Measurements from ENCODE around the gene ARFGEF3. TPM values are rescaled to one million over a fixed set of nuclear protein-coding genes. Genes with fewer than 3 reads are reported as not detected.

ARFGEF3 gene
- total and polyA plus RNA-seq, 2 donors (not counting 1 experiment from before 2014, with no cell fraction given) = under 0.01 to 0.14 TPM

GRCh38 chr6:138310294-138310693 is 148.6 kb downstream of the ARFGEF3 start:
- Histone ChIP-seq H3K9me3 (ENCODE audit: control insufficient read depth, insufficient read depth, low read depth, low read length) (no peaks in the 10 kb centered on the region), H3K27ac (ENCODE audit: insufficient read depth, low read length) (no peak overlapping the region), H3K27me3 (ENCODE audit: control insufficient read depth, insufficient read depth, low read length) (no peaks in the 10 kb centered on the region), H3K79me2 (ENCODE audit: control insufficient read depth, insufficient read depth, low read length) (no peaks in the 10 kb centered on the region), H4K20me1 (ENCODE audit: control insufficient read depth, extremely low read depth, insufficient read depth, low read length) (no peaks in the 10 kb centered on the region), H3K4me3 (replicated peaks in 1 of 4; ENCODE audit: control extremely low read depth in 1 of 4, insufficient read depth in 1 of 4, low read depth in 3 of 4, low read length in 4 of 4) (no peak overlapping the region), H3K9ac (ENCODE audit: insufficient read depth, low read length) (no peak overlapping the region), H3K36me3 (ENCODE audit: control insufficient read depth, insufficient read depth, low read length) (no peaks in the 10 kb centered on the region), H2AFZ (ENCODE audit: low read length) (no peak overlapping the region), H3K4me1 (ENCODE audit: control insufficient read depth, extremely low read depth, insufficient read depth, low read length) (no peaks in the 10 kb centered on the region), H3K4me2 (ENCODE audit: extremely low read depth, insufficient read depth, low read length) (no peak overlapping the region)
- TF ChIP-seq CTCF (conservative IDR thresholded peaks at IDR 0.05 in 1 of 2, IDR thresholded peaks at IDR 0.05 in 1 of 2; ENCODE audit: low read depth in 1 of 2, low read length in 2 of 2) (no peak), EZH2 (IDR thresholded peaks at IDR 0.05; ENCODE audit: low read length, missing control alignments) (no peak)
- peak in 1 of 2 donors; percentile 31 for DNase-seq (ENCODE audit: low read depth in 2 of 2)

GRCh38 chr6:138310821-138311220 is 149.1 kb downstream of the ARFGEF3 start:
- TF ChIP-seq EZH2 (IDR thresholded peaks at IDR 0.05; ENCODE audit: low read length, missing control alignments) = no peak
- no peak for TF ChIP-seq CTCF (conservative IDR thresholded peaks at IDR 0.05 in 1 of 2, IDR thresholded peaks at IDR 0.05 in 1 of 2; ENCODE audit: low read depth in 1 of 2, low read length in 2 of 2)
- H4K20me1 ChIP-seq (ENCODE audit: control insufficient read depth, extremely low read depth, insufficient read depth, low read length) = no peaks in the 10 kb centered on the region
- no peak for DNase-seq (ENCODE audit: low read depth in 2 of 2)

GRCh38 chr6:138311268-138311667 is 149.5 kb downstream of the ARFGEF3 start:
- no peak for DNase-seq (ENCODE audit: low read depth in 2 of 2)
- no peaks in the 10 kb centered on the region for H3K79me2 ChIP-seq (ENCODE audit: control insufficient read depth, insufficient read depth, low read length)
- TF ChIP-seq EZH2 (IDR thresholded peaks at IDR 0.05; ENCODE audit: low read length, missing control alignments) (no peak), CTCF (conservative IDR thresholded peaks at IDR 0.05 in 1 of 2, IDR thresholded peaks at IDR 0.05 in 1 of 2; ENCODE audit: low read depth in 1 of 2, low read length in 2 of 2) (no peak)
- no peak overlapping the region for H3K4me2 ChIP-seq (ENCODE audit: extremely low read depth, insufficient read depth, low read length)
- no peaks in the 10 kb centered on the region for H3K4me1 ChIP-seq (ENCODE audit: control insufficient read depth, extremely low read depth, insufficient read depth, low read length)
- H3K9me3 ChIP-seq (ENCODE audit: control insufficient read depth, insufficient read depth, low read depth, low read length) = no peaks in the 10 kb centered on the region
- no peak overlapping the region for H2AFZ ChIP-seq (ENCODE audit: low read length)
- no peak overlapping the region for H3K4me3 ChIP-seq (replicated peaks in 1 of 4; ENCODE audit: control extremely low read depth in 1 of 4, insufficient read depth in 1 of 4, low read depth in 3 of 4, low read length in 4 of 4)
- no peak overlapping the region for H3K27ac ChIP-seq (ENCODE audit: insufficient read depth, low read length)
- H3K9ac ChIP-seq (ENCODE audit: insufficient read depth, low read length) = no peak overlapping the region
- no peaks in the 10 kb centered on the region for H3K27me3 ChIP-seq (ENCODE audit: control insufficient read depth, insufficient read depth, low read length)
- H3K36me3 ChIP-seq (ENCODE audit: control insufficient read depth, insufficient read depth, low read length) = no peaks in the 10 kb centered on the region
- no peaks in the 10 kb centered on the region for H4K20me1 ChIP-seq (ENCODE audit: control insufficient read depth, extremely low read depth, insufficient read depth, low read length)

More at GRCh38 chr6:138310821-138311220, 149.1 kb downstream of the ARFGEF3 start:
- H3K27me3 ChIP-seq (ENCODE audit: control insufficient read depth, insufficient read depth, low read length) = no peaks in the 10 kb centered on the region
- H3K27ac ChIP-seq (ENCODE audit: insufficient read depth, low read length) = no peak overlapping the region
- H2AFZ ChIP-seq (ENCODE audit: low read length) = no peak overlapping the region
- H3K4me2 ChIP-seq (ENCODE audit: extremely low read depth, insufficient read depth, low read length) = no peak overlapping the region
- no peaks in the 10 kb centered on the region for H3K79me2 ChIP-seq (ENCODE audit: control insufficient read depth, insufficient read depth, low read length)
- no peak overlapping the region for H3K4me3 ChIP-seq (replicated peaks in 1 of 4; ENCODE audit: control extremely low read depth in 1 of 4, insufficient read depth in 1 of 4, low read depth in 3 of 4, low read length in 4 of 4)
- H3K4me1 ChIP-seq (ENCODE audit: control insufficient read depth, extremely low read depth, insufficient read depth, low read length) = no peaks in the 10 kb centered on the region
- no peaks in the 10 kb centered on the region for H3K9me3 ChIP-seq (ENCODE audit: control insufficient read depth, insufficient read depth, low read depth, low read length)
- H3K36me3 ChIP-seq (ENCODE audit: control insufficient read depth, insufficient read depth, low read length) = no peaks in the 10 kb centered on the region
- H3K9ac ChIP-seq (ENCODE audit: insufficient read depth, low read length) = no peak overlapping the region
